ENCODE results near the gene MBD3L4.
"Not testable (repeated sequence)": the region's sequence is repeated elsewhere in the genome, so short reads cannot be mapped to it uniquely, and the experiment has no call there.

The MBD3L4 gene

GRCh38 chr19:7051421-7051820, 11.4 kb upstream of the MBD3L4 start:
- DNase-seq (ENCODE audit: low spot score); FAIRE-seq: not testable (repeated sequence)

DNA sequence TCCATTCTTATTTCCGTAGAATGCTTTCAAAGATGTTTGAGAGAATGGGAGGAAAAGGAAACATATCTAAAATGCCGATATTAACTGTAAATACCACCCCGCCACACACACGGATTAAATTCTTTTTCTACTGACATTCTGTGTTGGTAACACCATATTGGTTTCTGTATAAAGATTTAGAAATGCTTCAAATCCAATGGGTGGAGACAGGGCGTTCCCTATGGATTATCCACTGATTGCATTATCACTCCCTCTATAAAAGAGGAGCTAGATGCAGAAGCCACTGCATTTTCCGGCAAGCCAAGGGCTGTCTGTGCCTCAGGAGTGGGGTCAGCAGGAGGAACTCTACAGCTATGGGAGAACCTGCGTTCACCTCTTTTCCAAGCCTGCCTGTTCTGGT, 9.0 kb upstream of the MBD3L4 start, which contains the start of gene MBD3L2:
TSS of gene MBD3L2 (plus strand) at position 301 of the 400 bp plus-strand sequence. CDS start at position 354, 53 bp downstream.
- not testable (repeated sequence) for DNase-seq (ENCODE audit: low spot score); FAIRE-seq

- not testable (repeated sequence) for DNase-seq (ENCODE audit: low spot score); FAIRE-seq
These were observed 1.6 kb upstream of the MBD3L4 start for GRCh38 chr19:7041563-7041962.

GRCh38 chr19:7030278-7030677, 9.7 kb downstream of the MBD3L4 start, which contains the start of gene MBD3L5:
MBD3L5 (plus strand) TSS chr19:7030578; CDS start chr19:7030612, 34 bp downstream.
- not testable (repeated sequence) for FAIRE-seq; DNase-seq (ENCODE audit: low spot score)

- DNase-seq (ENCODE audit: low spot score); FAIRE-seq: not testable (repeated sequence)
These were observed 11.2 kb downstream of the MBD3L4 start for GRCh38 chr19:7028790-7029189.

- DNase-seq (ENCODE audit: low spot score); FAIRE-seq: not testable (repeated sequence)
These were observed 18.6 kb downstream of the MBD3L4 start, which contains the start of gene MBD3L2B for GRCh38 chr19:7021331-7021730. MBD3L2B (minus strand) TSS chr19:7021431; CDS start chr19:7021397, 34 bp downstream.

DNA sequence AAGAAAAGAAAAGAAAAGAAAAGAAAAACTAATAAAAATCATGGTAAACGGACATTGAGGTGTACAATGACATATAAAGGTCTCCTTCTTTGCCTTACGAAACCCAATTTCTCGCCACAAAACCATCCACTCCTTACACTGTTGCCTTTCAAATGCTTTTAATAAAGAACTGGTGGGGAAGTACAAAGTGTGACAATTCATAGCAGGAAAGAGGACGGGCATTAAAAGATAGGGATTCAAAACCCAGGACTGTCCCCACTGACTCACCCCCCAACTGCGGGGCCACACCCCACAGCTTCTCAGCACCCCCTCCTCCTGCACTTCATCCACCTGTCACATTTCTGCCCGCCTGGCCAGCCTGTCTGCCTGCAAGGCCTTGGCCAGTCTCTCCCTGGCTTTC, 21.2 kb downstream of the MBD3L4 start:
- FAIRE-seq (no peak), DNase-seq (ENCODE audit: low spot score) (no peak)

GRCh38 chr19:7013678-7014077, 26.3 kb downstream of the MBD3L4 start:
- no peak for FAIRE-seq
- peak; percentile 37 for DNase-seq (ENCODE audit: low spot score)

GRCh38 chr19:7010722-7011593, 29.0 kb downstream of the MBD3L4 start:
- no peak for DNase-seq (ENCODE audit: low spot score)
- FAIRE-seq, result no peak

DNA sequence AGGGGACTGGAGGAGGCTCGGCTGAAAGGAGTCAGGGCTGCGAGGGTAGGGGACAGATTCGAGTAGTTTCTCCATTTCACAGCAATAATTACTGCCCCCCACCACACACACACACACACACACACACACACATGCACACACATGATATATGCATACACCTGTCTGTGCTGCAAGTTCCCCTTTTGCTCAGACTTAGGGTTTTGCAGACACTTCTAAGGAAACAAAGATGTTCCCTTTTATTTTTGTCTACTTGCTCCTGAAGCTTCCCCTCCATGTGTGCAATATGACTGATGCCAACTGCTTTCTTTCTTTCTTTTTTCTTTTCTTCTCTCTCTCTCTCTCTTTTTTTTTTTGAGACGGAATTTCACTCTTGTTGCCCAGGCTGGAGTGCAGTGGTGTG, 32.1 kb downstream of the MBD3L4 start:
- no peak for FAIRE-seq
- DNase-seq (ENCODE audit: low spot score), result peak; percentile 1

- FAIRE-seq (no peak), DNase-seq (ENCODE audit: low spot score) (peak; percentile 1)
These were observed 33.8 kb downstream of the MBD3L4 start for GRCh38 chr19:7006135-7006704.

DNA sequence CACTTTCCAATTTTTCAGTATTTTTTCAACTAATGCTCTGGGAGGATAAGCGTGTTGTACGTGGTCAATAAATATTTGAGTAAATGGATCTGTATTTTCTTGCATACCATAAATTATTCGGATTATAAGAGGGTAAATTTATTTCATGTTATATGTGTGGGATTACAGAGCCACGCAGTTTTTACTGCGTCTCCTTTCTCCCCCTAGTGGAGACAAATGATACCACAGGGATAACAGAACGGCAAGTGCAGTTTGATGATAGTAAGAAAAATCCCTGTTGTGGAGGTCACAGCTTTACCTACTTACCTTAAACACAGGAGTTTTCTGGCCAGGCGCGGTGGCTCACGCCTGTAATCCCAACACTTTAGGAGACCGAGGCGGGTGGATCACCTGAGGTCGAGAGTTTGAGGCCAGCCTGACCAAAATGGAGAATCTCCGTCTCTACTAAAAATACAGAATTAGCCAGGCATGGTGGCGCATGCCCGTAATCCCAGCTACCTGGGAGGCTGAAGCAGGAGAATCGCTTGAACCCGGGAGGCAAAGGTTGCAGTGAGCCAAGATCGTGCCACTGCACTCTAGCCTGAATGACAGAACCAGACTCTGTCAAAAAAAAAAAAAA, 35.6 kb downstream of the MBD3L4 start:
- peak; percentile 1 for DNase-seq (ENCODE audit: low spot score)
- no peak for FAIRE-seq

DNA sequence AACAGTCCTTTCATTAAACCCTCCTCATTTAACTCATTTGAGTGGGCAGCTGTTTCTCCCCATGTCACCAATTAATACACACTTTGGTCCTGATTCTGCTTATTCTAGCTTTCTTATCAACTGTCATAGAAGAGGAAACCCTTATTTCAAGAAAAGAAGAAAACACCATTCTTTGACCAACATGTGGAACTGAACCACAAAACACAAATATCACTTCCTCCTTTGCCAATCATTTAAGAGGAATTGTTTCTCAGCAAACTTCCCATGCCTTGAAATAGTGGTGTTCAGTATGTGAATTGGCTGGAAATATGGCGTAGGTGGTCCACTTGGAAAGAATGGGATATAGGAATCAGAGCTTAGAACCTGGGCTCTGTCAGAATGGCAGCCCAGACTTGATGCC, 39.2 kb downstream of the MBD3L4 start:
- FAIRE-seq (no peak), DNase-seq (ENCODE audit: low spot score) (no peak)

- DNase-seq (ENCODE audit: low spot score) (no peak), FAIRE-seq (no peak)
These were observed 39.6 kb downstream of the MBD3L4 start for GRCh38 chr19:7000333-7000732.

- no peak for FAIRE-seq
- peak; percentile 2 for DNase-seq (ENCODE audit: low spot score)
These were observed 40.0 kb downstream of the MBD3L4 start for GRCh38 chr19:6999933-7000332.

GRCh38 chr19:6997679-6998445, 42.1 kb downstream of the MBD3L4 start:
- DNase-seq (ENCODE audit: low spot score) (no peak), FAIRE-seq (no peak)

GRCh38 chr19:6996810-6997209, 43.2 kb downstream of the MBD3L4 start:
- no peak for DNase-seq (ENCODE audit: low spot score)
- FAIRE-seq, result no peak

GRCh38 chr19:6995054-6995453, 44.9 kb downstream of the MBD3L4 start:
- no peak for DNase-seq (ENCODE audit: low spot score)

GRCh38 chr19:6988257-6988656, 51.7 kb downstream of the MBD3L4 start:
- FAIRE-seq (no peak), DNase-seq (ENCODE audit: low spot score) (no peak)

More at GRCh38 chr19:6995054-6995453, 44.9 kb downstream of the MBD3L4 start:
- FAIRE-seq, result no peak

GRCh38 chr19:6987850-6988249, 52.1 kb downstream of the MBD3L4 start:
- DNase-seq (ENCODE audit: low spot score) (no peak), FAIRE-seq (no peak)

All from RCC 7860 (cell line).